ENCODE results near the gene EIF4EBP3. TPM values are rescaled to one million over a fixed set of nuclear protein-coding genes. Genes with fewer than 3 reads are reported as not detected.

EIF4EBP3 gene
- total RNA-seq, 1 experiment from 2014 or later, result 5.7 TPM

- DNase-seq (ENCODE audit: low read depth, low spot score), result no peak
- in situ Hi-C loops (cut with HindIII; ENCODE audit: low pct_unique_long_range_greater_than_20kb, low sequenced_read_pairs), result no loop called here
Measured at GRCh38 chr5:140553657-140554056, 6.2 kb downstream of the EIF4EBP3 start.

- no peak for DNase-seq (ENCODE audit: low read depth, low spot score)
- in situ Hi-C loops (cut with HindIII; ENCODE audit: low pct_unique_long_range_greater_than_20kb, low sequenced_read_pairs), result no loop called here
Measured at GRCh38 chr5:140554454-140554853, 7.0 kb downstream of the EIF4EBP3 start.

- in situ Hi-C loops (cut with HindIII; ENCODE audit: low pct_unique_long_range_greater_than_20kb, low sequenced_read_pairs), result no loop called here
- DNase-seq (ENCODE audit: low read depth, low spot score), result no peak
Measured at GRCh38 chr5:140555747-140556312, 8.4 kb downstream of the EIF4EBP3 start.

- in situ Hi-C loops (cut with HindIII; ENCODE audit: low pct_unique_long_range_greater_than_20kb, low sequenced_read_pairs), result no loop called here
- DNase-seq (ENCODE audit: low read depth, low spot score), result no peak
Measured at GRCh38 chr5:140556438-140556837, 9.0 kb downstream of the EIF4EBP3 start.

GRCh38 chr5:140557136-140557805, 9.8 kb downstream of the EIF4EBP3 start, which contains the start of gene SRA1:
TSS of gene SRA1 (minus strand) at chr5:140557473. CDS start at chr5:140557452, 21 bp downstream.
- in situ Hi-C loops (cut with HindIII; ENCODE audit: low pct_unique_long_range_greater_than_20kb, low sequenced_read_pairs), result no loop called here

GRCh38 chr5:140557965-140558364, 10.5 kb downstream of the EIF4EBP3 start:
- no peak for DNase-seq (ENCODE audit: low read depth, low spot score)
- in situ Hi-C loops (cut with HindIII; ENCODE audit: low pct_unique_long_range_greater_than_20kb, low sequenced_read_pairs), result no loop called here

More at GRCh38 chr5:140557136-140557805, 9.8 kb downstream of the EIF4EBP3 start, which contains the start of gene SRA1:
- peak; percentile 88 for DNase-seq (ENCODE audit: low read depth, low spot score)

- in situ Hi-C loops (cut with HindIII; ENCODE audit: low pct_unique_long_range_greater_than_20kb, low sequenced_read_pairs), result no loop called here
- no peak for DNase-seq (ENCODE audit: low read depth, low spot score)
Measured at GRCh38 chr5:140558542-140558941, 11.1 kb downstream of the EIF4EBP3 start.

- in situ Hi-C loops (cut with HindIII; ENCODE audit: low pct_unique_long_range_greater_than_20kb, low sequenced_read_pairs), result no loop called here
- no peak for DNase-seq (ENCODE audit: low read depth, low spot score)
Measured at GRCh38 chr5:140560227-140560626, 12.8 kb downstream of the EIF4EBP3 start.

- in situ Hi-C loops (cut with HindIII; ENCODE audit: low pct_unique_long_range_greater_than_20kb, low sequenced_read_pairs), result no loop called here
- DNase-seq (ENCODE audit: low read depth, low spot score), result no peak
Measured at GRCh38 chr5:140561753-140562523, 14.5 kb downstream of the EIF4EBP3 start.

- in situ Hi-C loops (cut with HindIII; ENCODE audit: low pct_unique_long_range_greater_than_20kb, low sequenced_read_pairs), result no loop called here
- no peak for DNase-seq (ENCODE audit: low read depth, low spot score)
Measured at GRCh38 chr5:140563596-140563995, 16.1 kb downstream of the EIF4EBP3 start.

GRCh38 chr5:140564196-140565023, 16.9 kb downstream of the EIF4EBP3 start, which contains the start of the genes APBB3 and SLC35A4:
TSS of gene APBB3 (minus strand) at chr5:140564598. CDS start at chr5:140564245, 353 bp downstream.
TSS of gene SLC35A4 (plus strand) at chr5:140564828. CDS start at chr5:140567170, 2,342 bp downstream.
- in situ Hi-C loops (cut with HindIII; ENCODE audit: low pct_unique_long_range_greater_than_20kb, low sequenced_read_pairs), result no loop called here
- DNase-seq (ENCODE audit: low read depth, low spot score), result peak; percentile 98

- DNase-seq (ENCODE audit: low read depth, low spot score), result no peak
- in situ Hi-C loops (cut with HindIII; ENCODE audit: low pct_unique_long_range_greater_than_20kb, low sequenced_read_pairs), result no loop called here
Measured at GRCh38 chr5:140565024-140565779, 17.7 kb downstream of the EIF4EBP3 start.

GRCh38 chr5:140565780-140566095, 18.3 kb downstream of the EIF4EBP3 start:
- in situ Hi-C loops (cut with HindIII; ENCODE audit: low pct_unique_long_range_greater_than_20kb, low sequenced_read_pairs), result no loop called here
- no peak for DNase-seq (ENCODE audit: low read depth, low spot score)

GRCh38 chr5:140566665-140567064, 19.2 kb downstream of the EIF4EBP3 start:
- no peak for DNase-seq (ENCODE audit: low read depth, low spot score)
- in situ Hi-C loops (cut with HindIII; ENCODE audit: low pct_unique_long_range_greater_than_20kb, low sequenced_read_pairs), result no loop called here

GRCh38 chr5:140567136-140567818, 19.8 kb downstream of the EIF4EBP3 start:
- in situ Hi-C loops (cut with HindIII; ENCODE audit: low pct_unique_long_range_greater_than_20kb, low sequenced_read_pairs), result no loop called here
- no peak for DNase-seq (ENCODE audit: low read depth, low spot score)

GRCh38 chr5:140567871-140568270, 20.4 kb downstream of the EIF4EBP3 start:
- no peak for DNase-seq (ENCODE audit: low read depth, low spot score)
- in situ Hi-C loops (cut with HindIII; ENCODE audit: low pct_unique_long_range_greater_than_20kb, low sequenced_read_pairs), result no loop called here

Data from SK-MEL-5 (cell line).